HepG2 (cell line): ENCODE data around the gene HIVEP2. TPM values are rescaled to one million over a fixed set of nuclear protein-coding genes. Genes with fewer than 3 reads are reported as not detected.

ENCODE experiments used
- ATAC-seq: fragments of 200-7000 bp; cut with Tn5 transposase; 3 replicates; pipeline ENCODE4 v1.9.1; 2020; ENCODE audit warnings: mild to moderate bottlenecking, moderate library complexity
- BruUV-seq: library from RNA; stranded (reverse); fragments of 400-500 nt; replicated peaks from 2 replicates; lab custom pipeline; 2021; lab: Mats Ljungman, UMichigan
- CTCF ChIA-PET: fragments of 300-600 bp; formaldehyde crosslinking; extraction: SDS; loops from one replicate; lab custom pipeline; 2021; ENCODE audit warnings: low total read pairs, inconsistent platforms, low intra/inter-chr PET ratio; lab: Yijun Ruan, JAX
- POLR2A ChIA-PET: fragments of 350-600 bp; sonication (Branson Sonifier 250); formaldehyde crosslinking; loops from one replicate; lab custom pipeline; 2020; ENCODE audit warnings: antibody characterized with exemption, inconsistent platforms; lab: Yijun Ruan, JAX
- DNase-seq: peaks from one replicate; pipeline ENCODE4 v3.0.0-alpha.2; 2015; ENCODE audit warnings: low spot score
- FAIRE-seq: peaks from 3 replicates; lab custom pipeline; 2011; peaks lifted over from hg19 to GRCh38; lab: Jason Lieb, UNC
- H2AFZ ChIP-seq: one replicate; pipeline ENCODE4 v1.6.1; 2011; ENCODE audit warnings: low read length, inconsistent platforms
- H3K27ac ChIP-seq: fragments of 300-600 bp; 3 replicates; pipeline ENCODE4 v1.8.0; 2011; ENCODE audit warnings: mixed run types, mild to moderate bottlenecking, mixed read lengths, low read length, inconsistent platforms; ENCODE audit not compliant: insufficient read depth; ENCODE audit errors: extremely low read length
- H3K27me3 ChIP-seq, 2 experiments: fragments of 200-600 bp in 1 of 2; 2 replicates in 1 of 2; 3 replicates in 1 of 2; pipeline versions ENCODE4 v1.6.0 to v1.8.0; 2011; ENCODE audit warnings: low read length in 2 of 2, mild to moderate bottlenecking in 2 of 2, moderate library complexity in 2 of 2, inconsistent platforms in 1 of 2; ENCODE audit not compliant: insufficient read depth in 2 of 2, control insufficient read depth in 1 of 2
- H3K36me3 ChIP-seq, 2 experiments: fragments of 200-600 bp in 1 of 2; replicated peaks in 1 of 2; 2 replicates in 1 of 2; 3 replicates in 1 of 2; pipeline versions ENCODE4 v1.5.1 to v1.8.0; 2011; ENCODE audit warnings: low read length in 2 of 2, inconsistent platforms in 1 of 2; ENCODE audit not compliant: insufficient read depth in 2 of 2, control insufficient read depth in 1 of 2
- H3K4me1 ChIP-seq: 2 replicates; pipeline ENCODE4 v1.5.1; 2012; ENCODE audit warnings: low read length, inconsistent platforms; ENCODE audit not compliant: insufficient read depth
- H3K4me2 ChIP-seq: 2 replicates; pipeline ENCODE4 v1.6.0; 2011; ENCODE audit warnings: low read depth, low read length, inconsistent platforms
- H3K4me3 ChIP-seq, 3 experiments: fragments of 200-600 bp in 1 of 3; sonication (generic), shearing (Covaris generic) in 1 of 3; replicated peaks in 1 of 3; 2 replicates each; pipeline ENCODE4 v1.5.1; 2011 to 2016; ENCODE audit warnings: low read length in 3 of 3, inconsistent platforms in 2 of 3, low read depth in 2 of 3, mild to moderate bottlenecking in 2 of 3, control low read depth in 1 of 3, mixed read lengths in 1 of 3; ENCODE audit not compliant: insufficient read depth in 1 of 3
- H3K79me2 ChIP-seq: one replicate; pipeline ENCODE4 v1.6.1; 2011; ENCODE audit warnings: low read length, inconsistent platforms; ENCODE audit not compliant: insufficient read depth
- H3K9ac ChIP-seq: 2 replicates; pipeline ENCODE4 v1.6.0; 2011; ENCODE audit warnings: mild to moderate bottlenecking, low read depth, low read length, inconsistent platforms; ENCODE audit not compliant: insufficient read depth
- H3K9me3 ChIP-seq: 2 replicates; pipeline ENCODE4 v1.5.1; 2012; ENCODE audit warnings: mild to moderate bottlenecking, low read length
- H4K20me1 ChIP-seq: 2 replicates; pipeline ENCODE4 v1.6.0; 2011; ENCODE audit warnings: inconsistent platforms, mild to moderate bottlenecking, low read length, moderate library complexity; ENCODE audit not compliant: insufficient read depth
- BATF2 ChIP-seq: sonication (generic); formaldehyde crosslinking; IDR thresholded peaks from 2 replicates; pipeline ENCODE4 v1.8.0; 2022; ENCODE audit warnings: mild to moderate bottlenecking, missing genetic modification reagents, moderate library complexity
- HNRNPLL ChIP-seq: fragments of 200-400 bp; formaldehyde crosslinking; IDR thresholded peaks from 2 replicates; pipeline ENCODE4 v1.6.1; 2017; ENCODE audit warnings: mild to moderate bottlenecking, low read depth, low read length; ENCODE audit not compliant: poor library complexity, severe bottlenecking
- NFKBIZ ChIP-seq: IDR thresholded peaks from 2 replicates; pipeline ENCODE4 v1.6.1; 2018; ENCODE audit warnings: missing genetic modification reagents, missing compliant biosample characterization
- NFYC ChIP-seq: IDR thresholded peaks from 2 replicates; pipeline ENCODE4 v1.6.1; 2016; ENCODE audit warnings: missing genetic modification reagents, missing compliant biosample characterization
- POLR2G ChIP-seq: fragments of 200-400 bp; formaldehyde crosslinking; IDR thresholded peaks from 2 replicates; pipeline ENCODE4 v1.6.1; 2018; ENCODE audit warnings: mild to moderate bottlenecking, low read depth, low read length, moderate library complexity
- SPEN ChIP-seq: sonication (generic); formaldehyde crosslinking; IDR thresholded peaks from 2 replicates; pipeline ENCODE4 v1.5.1; 2020; ENCODE audit warnings: low read depth, mild to moderate bottlenecking, missing genetic modification reagents
- SUZ12 ChIP-seq: fragments of 150-350 bp; IDR thresholded peaks from 2 replicates; pipeline ENCODE4 v1.6.1; 2014; ENCODE audit warnings: low read depth, low read length
- ZBTB21 ChIP-seq: sonication (generic); formaldehyde crosslinking; IDR thresholded peaks from 2 replicates; pipeline ENCODE4 v1.4.0; 2020; ENCODE audit warnings: missing genetic modification reagents
- ZNF275 ChIP-seq: sonication (generic); formaldehyde crosslinking; IDR thresholded peaks from 2 replicates; pipeline ENCODE4 v1.8.0; 2022; ENCODE audit warnings: missing genetic modification reagents, mild to moderate bottlenecking, inconsistent platforms, borderline replicate concordance
- ZNF33B ChIP-seq: sonication (generic); formaldehyde crosslinking; IDR thresholded peaks from 2 replicates; pipeline ENCODE4 v1.5.1; 2020; ENCODE audit warnings: mild to moderate bottlenecking, missing genetic modification reagents
- ZNF441 ChIP-seq: sonication (generic); formaldehyde crosslinking; IDR thresholded peaks from 2 replicates; pipeline ENCODE4 v1.7.0; 2021; ENCODE audit warnings: missing genetic modification reagents, borderline replicate concordance
- ZNF547 ChIP-seq: sonication (generic); formaldehyde crosslinking; IDR thresholded peaks from 2 replicates; pipeline ENCODE4 v1.5.1; 2020; ENCODE audit warnings: mild to moderate bottlenecking, missing genetic modification reagents
- ZNF704 ChIP-seq: sonication (generic); formaldehyde crosslinking; IDR thresholded peaks from 2 replicates; pipeline ENCODE4 v1.8.1; 2023; ENCODE audit warnings: mild to moderate bottlenecking, inconsistent platforms, moderate library complexity, missing genetic modification reagents, borderline replicate concordance
- ZNF724P ChIP-seq: sonication (generic); formaldehyde crosslinking; IDR thresholded peaks from 2 replicates; pipeline ENCODE4 v1.8.0; 2022; ENCODE audit warnings: missing genetic modification reagents, borderline replicate concordance
- ZNF749 ChIP-seq: sonication (generic); formaldehyde crosslinking; IDR thresholded peaks from 2 replicates; pipeline ENCODE4 v1.8.0; 2022; ENCODE audit warnings: mild to moderate bottlenecking, missing genetic modification reagents, moderate library complexity, borderline replicate concordance
- ZNF766 ChIP-seq: sonication (generic); formaldehyde crosslinking; IDR thresholded peaks from 2 replicates; pipeline ENCODE4 v1.5.0; 2020; ENCODE audit warnings: missing genetic modification reagents, borderline replicate concordance
- ZSCAN29 ChIP-seq: sonication (generic); formaldehyde crosslinking; conservative IDR thresholded peaks from 2 replicates; pipeline ENCODE4 v1.4.0; 2020; ENCODE audit warnings: mild to moderate bottlenecking, missing genetic modification reagents
- WGBS: methylation state at CpG from one replicate; pipeline ENCODE4 v1.1.6; 2017; ENCODE audit warnings: low lambda C conversion rate; 5-methylcytosine and 5-hydroxymethylcytosine counted together
- in situ Hi-C: cut with HindIII; loops from 2 replicates; pipeline ENCODE4 v1.10.0; 2017; ENCODE audit warnings: low pct_unique_long_range_greater_than_20kb; ENCODE audit not compliant: extremely low pct_ligation_motif_present
- intact Hi-C: fragments of 100-400 bp; cut with micrococcal nuclease; formaldehyde crosslinking; loops from one replicate; pipeline ENCODE4 v1.10.0; 2022; ENCODE audit not compliant: unreplicated experiment
- polyA plus RNA-seq, 8 experiments: library from polyadenylated mRNA; depleted of rRNA in 3 of 8; stranded (reverse) in 7 of 8; unstranded in 1 of 8; fragments of >200 nt; fragmentation: Illumina TruSeq in 4 of 8; extraction: Trizol in 4 of 8; gene quantifications; 2 replicates each; pipeline versions ENCODE4 v1.2.1 to v1.2.3, GENCODE V29; 2011 to 2016; ENCODE audit warnings: low read depth in 4 of 8, missing spikeins in 1 of 8, mixed read lengths in 1 of 8; ENCODE audit not compliant: insufficient read depth in 1 of 8
- total RNA-seq, 5 experiments: library from RNA; depleted of rRNA; stranded (reverse); fragments of >200 nt; fragmentation: Illumina TruSeq; extraction: Trizol; gene quantifications; 2 replicates each; pipeline ENCODE4 v1.2.3, GENCODE V29; 2016; ENCODE audit warnings: low read depth in 1 of 5

HIVEP2 gene
- total and polyA plus RNA-seq, 2 of the 13 experiments (the other 11 are each of a cell fraction or from before 2014, with no cell fraction given): 3.4 to 12.9 TPM

GRCh38 chr6:142833798-142834197 lies 111.2 kb downstream of the HIVEP2 start:
- no peak for DNase-seq
- 93% methylated on average over 2 of the region's 2 CpGs for WGBS
- in situ Hi-C loops: no loop called here
- intact Hi-C loops: no loop called here
- Histone ChIP-seq H3K27me3 (no peaks in the 10 kb centered on the region), H3K79me2 (no peaks in the 10 kb centered on the region), H3K4me3 (no peak overlapping the region), H3K4me1 (peaks cover 6% of the 10 kb centered on the region), H4K20me1 (no peaks in the 10 kb centered on the region), H2AFZ (no peak overlapping the region), H3K36me3 (no peaks in the 10 kb centered on the region; a peak in 1 of 5 replicates), H3K9ac (no peak overlapping the region), H3K9me3 (no peaks in the 10 kb centered on the region), H3K27ac (no peak overlapping the region), H3K4me2 (no peak overlapping the region)
- ATAC-seq: no peak
- BruUV-seq: no TSS peak
- CTCF ChIA-PET: no interaction called here
- FAIRE-seq: no peak
- POLR2A ChIA-PET: no interaction called here
- TF ChIP-seq ZNF275 (CRISPR knock-in tag): no peak
- no peak for TF ChIP-seq HNRNPLL
- no peak for TF ChIP-seq ZNF441 (CRISPR knock-in tag)
- no peak for TF ChIP-seq ZBTB21 (CRISPR knock-in tag)
- TF ChIP-seq ZNF33B (CRISPR knock-in tag): no peak
- no peak for TF ChIP-seq SUZ12
- no peak for TF ChIP-seq ZSCAN29 (CRISPR knock-in tag)
- no peak for TF ChIP-seq NFYC (CRISPR knock-in tag)
- TF ChIP-seq BATF2 (CRISPR knock-in tag): no peak
- TF ChIP-seq ZNF724P (CRISPR knock-in tag): no peak
- no peak for TF ChIP-seq ZNF766 (CRISPR knock-in tag)
- no peak for TF ChIP-seq ZNF704 (CRISPR knock-in tag)
- TF ChIP-seq ZNF547 (CRISPR knock-in tag): no peak
- no peak for TF ChIP-seq SPEN (CRISPR knock-in tag)
- TF ChIP-seq ZNF749 (CRISPR knock-in tag): no peak
- TF ChIP-seq POLR2G: no peak
- no peak for TF ChIP-seq NFKBIZ (CRISPR knock-in tag)
